G401.6 (cell line): ENCODE measurements around the gene XRCC5.
A peak's percentile ranks its signal among the peaks of the same experiment; 100 is the strongest.
"Not testable (repeated sequence)": the region's sequence is repeated elsewhere in the genome, so short reads cannot be mapped to it uniquely, and the experiment has no call there.

Source experiments
- FAIRE-seq: peaks from 2 replicates; lab custom pipeline; 2012; peaks lifted over from hg19 to GRCh38; lab: Jason Lieb, UNC

XRCC5 gene

DNA sequence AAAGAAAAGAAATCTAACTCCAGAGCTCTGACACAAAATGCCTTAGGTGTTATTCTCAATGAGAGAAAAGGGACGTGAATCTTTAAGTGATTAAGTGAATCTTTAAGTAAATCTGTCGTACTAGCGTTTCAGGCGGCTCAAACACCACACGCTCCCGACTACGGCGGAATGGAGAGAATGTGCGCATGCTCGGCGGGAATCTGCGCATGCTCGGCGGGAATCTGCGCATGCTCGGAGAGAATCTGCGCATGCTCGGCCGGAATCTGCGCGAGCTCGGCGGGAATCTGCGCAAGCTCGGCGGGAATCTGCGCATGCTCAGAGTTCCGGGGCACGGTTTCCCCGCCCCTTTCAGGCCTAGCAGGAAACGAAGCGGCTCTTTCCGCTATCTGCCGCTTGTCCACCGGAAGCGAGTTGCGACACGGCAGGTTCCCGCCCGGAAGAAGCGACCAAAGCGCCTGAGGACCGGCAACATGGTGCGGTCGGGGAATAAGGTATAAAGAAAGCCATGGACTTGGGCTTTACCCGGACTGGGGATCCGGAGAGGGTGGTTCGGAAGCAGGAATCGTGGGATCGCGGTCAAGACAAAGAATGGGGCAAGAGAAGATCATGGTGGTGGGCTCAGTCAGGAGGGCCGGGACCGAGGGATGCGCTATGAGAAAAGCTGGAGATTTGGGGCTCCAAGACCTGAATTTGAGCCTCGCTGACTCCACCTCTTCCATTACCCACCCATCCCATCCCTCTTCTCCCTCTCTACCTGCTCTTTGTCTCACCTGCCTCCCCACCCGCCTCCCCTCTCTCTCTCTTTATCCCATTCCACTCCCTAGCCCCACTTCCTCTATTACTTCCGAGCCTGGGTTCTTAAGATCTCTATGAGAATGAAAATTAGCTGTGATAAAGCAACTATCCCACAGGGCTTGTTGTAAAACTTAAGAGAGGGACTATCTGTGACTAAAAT lies at the start of gene XRCC5:
Gene XRCC5, plus strand, starts transcription at position 382 of the 955 bp plus-strand sequence. Its CDS starts 89 bp downstream, at position 471.
- FAIRE-seq: peak; percentile 95

DNA sequence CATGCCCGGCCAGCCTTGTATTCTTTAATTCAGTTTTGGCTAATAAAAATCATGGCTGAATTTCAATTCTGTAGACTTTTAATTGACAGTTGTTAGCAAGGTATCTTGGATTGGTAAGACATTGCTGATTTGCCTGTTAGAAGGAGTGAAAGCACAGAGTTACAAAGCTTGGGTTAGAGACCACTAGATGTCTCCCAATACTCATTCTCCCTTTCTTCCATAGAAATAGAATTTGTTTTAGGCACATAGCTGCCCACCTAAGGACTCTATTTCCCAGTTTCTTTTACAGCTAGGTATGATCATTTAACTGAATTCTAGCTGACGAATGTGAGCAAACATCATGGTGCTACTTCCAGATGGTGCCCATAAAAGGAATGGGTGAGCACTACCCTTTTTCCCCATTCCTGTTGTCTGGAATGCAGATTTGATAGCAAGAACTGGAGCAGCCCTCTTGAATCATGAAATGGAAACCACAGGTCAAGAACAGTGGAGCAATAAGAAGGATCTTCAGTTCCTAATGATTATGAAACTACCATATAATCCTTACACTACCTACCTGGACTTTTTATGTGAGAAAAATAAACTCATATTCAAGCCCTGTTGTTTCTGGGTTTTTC lies 45.0 kb upstream of the XRCC5 start:
- FAIRE-seq: peak; percentile 90

DNA sequence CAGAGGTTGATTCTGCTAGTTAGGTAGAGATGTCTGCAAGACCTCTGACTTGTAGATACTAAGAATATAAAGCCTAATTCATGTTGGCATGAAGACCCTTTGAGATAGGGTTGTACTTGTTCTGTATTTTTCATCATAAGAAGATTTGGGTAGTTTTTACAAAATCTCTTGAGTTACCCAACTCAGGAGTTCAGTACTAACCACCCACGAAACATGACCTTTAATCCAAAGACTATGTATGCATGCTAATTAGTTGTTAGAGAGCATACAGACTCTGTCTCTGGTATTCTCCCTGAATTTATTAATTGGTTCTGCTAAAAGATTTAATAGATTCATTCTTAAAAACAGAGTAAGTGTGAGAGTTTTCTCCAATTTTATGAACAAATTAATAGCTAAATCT lies 44.5 kb upstream of the XRCC5 start:
- no peak for FAIRE-seq

DNA sequence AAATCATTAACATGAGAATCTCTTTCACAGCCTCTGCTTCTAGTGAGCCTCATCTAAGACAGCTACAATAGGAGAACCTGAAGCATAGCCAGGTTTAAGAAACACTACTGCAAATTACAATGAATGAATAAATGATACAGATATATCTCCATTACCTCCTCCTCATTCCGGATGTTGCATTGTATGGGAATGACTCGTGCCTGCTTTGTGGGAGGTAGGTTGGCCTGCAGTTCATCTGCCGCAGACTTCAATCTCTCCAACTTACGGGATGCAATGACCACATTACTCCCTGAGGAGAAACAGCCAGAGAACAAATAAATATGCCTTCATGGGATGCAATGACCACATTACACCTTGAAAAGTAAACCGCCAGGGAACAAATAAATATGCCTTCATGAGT lies 42.9 kb upstream of the XRCC5 start:
- FAIRE-seq: no peak

DNA sequence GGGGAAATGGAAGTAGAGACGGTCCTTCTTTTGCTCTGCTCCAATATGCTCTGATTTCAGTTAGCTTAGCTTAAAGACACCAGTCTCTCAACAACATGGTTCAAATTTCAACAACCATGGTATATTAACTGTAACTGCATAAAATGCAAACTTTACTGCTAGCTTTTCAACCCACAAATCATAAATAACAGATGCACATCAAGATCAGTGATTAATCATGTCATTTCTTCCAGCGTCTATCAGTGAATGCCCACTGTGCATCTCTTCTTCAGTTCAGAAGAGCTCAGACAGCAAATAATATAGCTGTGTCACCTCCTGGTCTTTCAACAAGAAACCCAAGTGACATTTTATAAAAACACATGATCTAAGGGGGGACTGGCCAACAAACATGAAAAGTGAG lies 40.1 kb upstream of the XRCC5 start:
- FAIRE-seq: no peak

DNA sequence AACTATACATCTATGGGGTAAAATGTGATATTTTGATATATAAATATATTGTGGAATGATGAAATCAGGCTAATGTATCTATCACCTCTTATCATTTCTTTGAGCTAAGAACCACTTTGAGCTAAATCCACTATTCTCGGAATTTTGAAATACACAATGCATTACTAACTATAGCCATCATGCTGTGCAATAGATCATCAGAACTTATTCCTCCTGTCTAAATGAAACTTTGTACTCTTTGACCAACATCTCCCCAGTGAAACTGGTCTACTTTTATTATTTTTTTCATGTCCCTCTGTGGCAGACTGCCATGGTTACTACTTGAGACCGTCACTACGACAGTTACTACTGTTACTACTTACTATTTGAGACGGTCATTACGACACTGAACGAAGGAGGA lies 39.0 kb upstream of the XRCC5 start:
- no peak for FAIRE-seq

DNA sequence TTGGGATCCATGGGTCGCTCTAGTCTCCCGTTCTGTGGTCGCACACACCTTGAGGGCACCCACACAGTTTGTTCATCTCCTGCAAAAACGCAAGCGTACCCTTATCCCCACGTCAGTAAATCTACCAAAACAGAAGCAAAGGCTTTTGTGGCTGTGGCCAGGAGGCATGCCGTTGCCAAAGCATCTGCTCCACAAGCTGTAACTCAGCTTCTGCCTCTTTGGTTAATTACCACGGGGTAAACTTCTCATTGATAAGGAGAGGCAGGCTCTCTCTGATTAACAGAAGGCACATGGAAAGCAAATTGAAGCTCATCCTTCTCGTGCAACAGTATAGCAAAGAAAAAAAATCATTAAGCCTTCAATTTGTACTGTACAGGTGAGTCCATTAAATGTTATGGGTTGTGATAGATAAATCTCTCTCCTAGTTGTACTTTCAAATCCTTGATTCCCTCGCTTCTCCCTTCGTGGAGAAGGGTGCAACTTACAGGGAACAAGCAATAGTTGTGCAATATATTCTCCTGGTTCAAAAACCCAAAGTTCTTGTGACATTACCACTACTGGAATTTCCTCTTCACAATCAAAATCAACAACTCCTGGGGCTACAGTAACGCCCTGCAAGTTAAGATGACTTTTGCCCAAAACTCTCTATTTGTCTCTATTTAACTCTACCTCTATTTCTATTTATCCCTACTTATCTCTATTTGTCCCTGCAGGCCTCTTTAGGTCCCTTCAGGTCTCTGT lies 37.9 kb upstream of the XRCC5 start:
- no peak for FAIRE-seq

DNA sequence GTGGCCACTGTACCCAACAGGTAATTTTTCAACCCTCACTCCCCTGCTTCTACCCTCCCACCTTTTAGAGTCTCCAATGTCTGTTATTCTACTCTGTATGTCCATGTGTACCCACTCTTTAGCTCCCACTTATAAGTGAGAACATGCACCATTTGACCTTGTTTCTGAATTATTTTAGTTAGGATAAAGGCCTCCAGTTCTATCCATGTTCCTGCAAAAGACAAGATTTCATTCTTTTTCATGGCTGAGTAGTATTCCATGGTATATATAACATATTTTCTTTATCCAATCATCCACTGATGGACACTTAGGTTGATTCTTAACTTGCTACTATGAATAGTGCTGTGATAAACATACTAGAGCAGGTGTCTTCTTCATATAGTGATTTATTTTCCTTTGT lies 36.7 kb upstream of the XRCC5 start:
- no peak for FAIRE-seq

DNA sequence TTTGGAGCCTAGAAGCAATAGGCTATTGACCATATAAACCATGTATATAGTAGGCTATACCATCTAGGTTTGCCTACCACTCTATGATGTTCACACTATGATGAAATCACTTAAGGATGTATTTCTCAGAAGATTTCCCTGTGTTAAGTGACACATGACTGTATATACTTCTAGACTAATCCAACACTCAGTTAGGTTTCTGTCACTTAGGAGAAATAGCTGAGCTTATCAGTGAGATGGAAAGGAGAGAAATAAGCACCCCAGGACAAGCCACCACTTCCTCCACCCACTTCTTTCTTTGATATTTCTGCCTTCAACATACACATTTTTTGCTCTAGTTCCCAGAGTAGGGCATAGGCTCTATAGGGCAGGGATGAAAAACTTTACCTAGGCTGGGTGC lies 35.4 kb upstream of the XRCC5 start:
- no peak for FAIRE-seq

DNA sequence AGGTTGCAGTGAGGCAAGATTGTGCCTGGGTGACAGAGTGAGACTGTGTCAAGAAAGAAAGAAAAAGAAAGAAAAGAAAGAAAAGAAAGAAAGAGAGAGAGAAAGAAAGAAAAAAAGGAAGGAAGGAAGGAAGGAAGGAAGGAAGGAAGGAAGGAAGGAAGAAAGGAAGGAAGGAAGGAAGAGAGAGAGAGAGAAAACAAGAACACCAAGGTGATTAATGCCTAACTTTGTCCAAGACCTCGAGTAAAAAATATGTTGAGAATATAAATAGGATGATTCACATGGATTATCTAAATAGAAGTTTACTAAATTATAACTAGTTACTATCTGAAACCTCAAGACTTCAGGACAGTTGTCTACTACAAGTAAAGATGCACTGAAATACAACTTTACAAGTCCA lies 34.8 kb upstream of the XRCC5 start:
- FAIRE-seq: no peak

DNA sequence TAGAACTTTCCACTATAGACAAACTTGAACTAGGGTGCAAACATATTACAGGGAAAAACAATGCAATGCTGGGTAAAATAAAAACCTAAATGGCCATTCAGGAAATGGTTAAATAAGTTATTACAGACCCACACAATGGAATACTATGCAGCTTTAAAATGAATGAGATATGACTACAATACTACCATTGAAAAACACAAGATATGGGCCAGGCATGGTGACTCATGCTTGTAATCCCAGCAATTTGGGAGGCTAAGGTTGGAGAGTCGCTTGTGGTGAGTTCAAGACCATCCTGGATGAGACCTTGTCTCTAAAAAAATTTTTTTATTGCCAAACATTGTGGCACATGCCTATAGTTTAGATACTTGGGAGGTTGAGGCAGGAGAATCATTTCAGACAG lies 34.4 kb upstream of the XRCC5 start:
- no peak for FAIRE-seq

DNA sequence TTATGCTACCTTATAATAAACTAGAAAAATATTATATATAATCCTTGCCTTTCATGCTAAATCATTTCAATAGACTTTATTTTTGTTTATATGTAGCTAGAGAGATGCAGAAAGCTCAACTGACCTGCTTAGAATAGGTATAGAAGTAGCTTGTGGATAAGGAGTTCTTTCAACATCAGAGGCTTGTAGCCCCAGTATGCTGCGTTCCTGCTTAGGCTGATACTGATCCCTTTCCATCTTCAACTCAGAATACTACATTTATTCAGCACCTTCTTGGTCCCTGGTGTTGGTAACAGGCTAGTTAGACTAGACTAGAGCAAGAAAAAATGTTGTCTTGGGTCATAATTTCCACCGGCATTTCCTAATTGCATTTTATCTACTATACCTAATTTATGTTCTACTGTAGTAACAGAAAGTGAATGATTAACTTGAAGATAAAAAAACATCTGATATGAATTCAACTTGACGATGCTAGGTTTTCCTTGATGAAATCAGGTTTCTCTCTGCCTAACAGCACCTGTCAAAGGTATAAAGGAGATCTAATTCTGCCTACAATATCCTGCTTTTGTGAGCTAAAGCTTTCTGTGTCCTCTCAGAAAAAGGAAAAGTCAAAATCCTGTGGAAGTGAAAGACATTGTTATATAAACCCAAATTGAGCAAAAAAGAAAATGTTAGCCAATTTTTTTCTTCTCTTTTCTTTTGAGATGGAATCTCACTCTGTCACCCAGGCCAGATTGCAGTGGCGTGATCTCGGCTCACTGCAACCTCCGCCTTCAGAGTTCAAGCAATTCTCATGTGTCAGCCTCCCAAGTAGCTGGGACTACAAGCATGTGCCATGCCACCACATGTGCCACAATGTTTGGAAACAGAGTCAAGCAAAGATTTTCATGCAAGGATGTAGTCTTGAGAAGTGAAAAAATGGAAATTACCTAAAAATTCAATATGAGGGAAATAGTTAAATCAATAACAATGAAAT lies 33.4 kb upstream of the XRCC5 start:
- FAIRE-seq: no peak

DNA sequence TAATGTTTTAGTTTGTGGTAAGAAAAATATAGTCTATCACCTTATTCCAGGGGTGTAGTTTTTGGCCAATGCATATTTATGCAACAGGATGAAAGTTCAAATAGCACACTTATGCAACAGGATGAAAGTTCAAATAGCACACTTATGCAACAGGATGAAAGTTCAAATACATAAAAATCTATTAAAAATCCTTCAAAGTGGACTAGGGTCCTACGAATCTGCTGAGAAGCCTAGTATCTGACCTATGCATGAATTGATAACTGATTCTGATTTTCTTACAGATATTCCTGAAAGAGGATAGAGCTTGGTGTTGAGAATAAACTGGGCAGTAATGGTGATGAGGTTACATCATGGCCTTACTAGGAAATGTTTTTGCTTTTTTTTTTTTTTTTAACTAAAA lies 30.4 kb upstream of the XRCC5 start:
- FAIRE-seq: no peak

DNA sequence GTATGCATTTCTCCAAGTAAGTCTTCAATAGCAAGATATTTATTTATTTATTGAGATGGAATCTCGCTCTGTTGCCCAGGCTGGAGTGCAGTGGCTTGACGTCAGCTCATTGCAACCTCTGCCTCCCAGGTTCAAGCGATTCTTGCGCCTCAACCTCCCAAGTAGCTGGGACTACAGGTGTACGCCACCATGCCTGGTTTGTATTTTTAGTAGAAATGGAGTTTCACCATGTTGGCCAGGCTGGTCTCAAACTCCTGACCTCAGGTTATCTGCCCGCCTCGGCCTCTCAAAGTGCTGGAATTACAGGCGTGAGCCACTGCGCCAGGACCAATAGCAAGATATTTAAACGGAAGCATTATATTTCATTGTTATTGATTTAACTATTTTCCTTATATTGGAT lies 29.1 kb upstream of the XRCC5 start:
- not testable (repeated sequence) for FAIRE-seq

DNA sequence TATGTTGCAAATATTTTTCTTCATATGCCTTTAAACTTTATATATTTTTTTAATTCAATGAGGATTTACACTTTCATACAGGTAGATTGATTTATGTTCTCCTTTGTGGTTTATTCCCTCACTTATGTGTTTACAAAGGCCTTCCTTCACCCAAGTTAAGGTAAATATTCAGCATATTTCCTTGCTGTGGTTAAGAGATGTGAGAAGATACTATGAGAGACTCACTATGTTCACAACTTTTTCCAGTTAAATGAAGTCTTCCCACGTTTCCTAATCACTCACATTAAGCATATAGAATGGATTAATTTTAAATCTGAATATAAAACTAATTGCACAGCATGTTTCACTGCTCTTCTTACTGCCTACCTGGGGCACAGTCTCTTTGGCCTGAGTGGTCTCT lies 28.1 kb upstream of the XRCC5 start:
- no peak for FAIRE-seq

DNA sequence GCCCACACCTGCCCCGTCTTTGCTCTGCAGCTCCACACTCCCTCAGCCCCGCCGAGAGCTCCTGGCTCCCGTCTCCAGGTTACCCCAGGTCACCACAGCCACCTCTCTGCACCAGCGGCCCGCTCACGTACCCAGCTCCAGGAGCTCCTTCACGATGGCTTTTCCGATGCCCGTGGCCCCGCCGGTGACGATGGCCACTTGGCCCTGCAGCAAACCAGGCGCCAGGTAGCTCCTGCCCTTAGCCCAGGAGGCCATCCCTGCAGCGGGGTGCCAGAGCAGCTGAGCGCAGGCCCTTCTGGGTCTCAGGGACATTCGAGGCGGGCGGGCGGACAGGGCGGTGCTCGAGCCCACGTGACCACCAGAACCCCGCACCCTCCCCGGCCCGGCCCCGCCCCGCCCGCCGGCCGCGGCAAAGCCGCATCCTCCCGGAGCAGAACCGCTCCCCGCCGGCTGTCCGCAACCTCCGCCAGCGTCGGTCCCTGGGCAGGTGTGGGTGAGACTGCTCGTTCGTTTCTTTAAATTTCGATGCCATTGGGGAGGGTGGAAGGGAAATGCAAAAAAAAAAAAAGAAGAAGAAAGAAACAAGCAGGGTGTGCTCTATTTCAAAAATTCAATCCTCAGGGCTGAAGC lies 27.5 kb upstream of the XRCC5 start, which contains the start of the genes PECR and TMEM169:
Gene PECR, minus strand, starts transcription at position 323 of the 630 bp plus-strand sequence. Its CDS starts 68 bp downstream, at position 255.
Gene TMEM169, plus strand, starts transcription at position 433 of the 630 bp plus-strand sequence. CDS start 14,045 bp downstream, outside the sequence.
- FAIRE-seq: no peak

DNA sequence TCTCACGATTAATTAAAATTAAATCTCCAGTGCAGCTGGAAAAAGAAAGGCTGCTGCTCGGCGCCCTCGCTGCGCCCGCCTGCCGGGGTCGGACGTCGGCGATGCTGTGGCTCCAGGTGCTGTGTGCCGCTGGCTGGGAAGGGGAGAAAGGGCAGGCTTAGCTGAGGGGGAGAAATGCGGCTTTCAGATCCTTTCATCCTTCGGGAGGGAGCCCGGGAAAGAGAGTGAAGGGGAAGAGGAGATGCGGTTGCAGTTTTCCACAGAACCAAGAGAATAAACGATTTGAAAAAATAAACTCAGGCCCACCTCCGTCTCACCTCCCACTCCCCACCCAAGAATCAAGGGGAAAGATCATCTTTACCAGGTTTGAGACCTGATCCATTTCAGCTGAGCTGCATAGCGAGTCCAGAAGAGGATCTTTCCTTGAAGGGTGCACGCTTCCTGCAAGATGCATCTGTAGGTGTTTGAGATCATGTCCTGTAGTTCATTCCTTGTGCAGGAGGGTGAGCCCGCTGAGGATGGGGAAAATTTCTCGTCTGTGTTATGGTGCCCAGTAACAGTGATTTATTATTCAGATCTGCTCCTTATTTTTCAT lies 26.9 kb upstream of the XRCC5 start:
- no peak for FAIRE-seq

DNA sequence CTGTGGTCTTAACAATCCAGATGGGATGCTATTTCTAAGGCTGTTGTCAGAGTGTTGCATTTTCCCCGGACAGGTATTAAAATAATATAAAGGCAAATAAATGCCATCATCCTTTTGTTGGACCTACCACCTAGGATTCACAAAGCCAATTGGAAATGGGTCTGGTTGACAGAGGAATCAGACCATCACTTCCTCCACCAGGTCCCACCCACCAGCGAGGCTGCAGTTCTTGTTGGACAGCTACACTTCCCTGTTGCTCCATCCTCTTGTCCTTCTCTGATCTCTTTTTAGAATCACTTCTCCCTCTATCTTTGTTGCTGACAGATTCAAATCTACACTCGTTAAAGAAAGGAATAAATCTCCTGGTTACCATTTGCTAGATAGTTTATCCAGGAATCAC lies 26.3 kb upstream of the XRCC5 start:
- FAIRE-seq: no peak

DNA sequence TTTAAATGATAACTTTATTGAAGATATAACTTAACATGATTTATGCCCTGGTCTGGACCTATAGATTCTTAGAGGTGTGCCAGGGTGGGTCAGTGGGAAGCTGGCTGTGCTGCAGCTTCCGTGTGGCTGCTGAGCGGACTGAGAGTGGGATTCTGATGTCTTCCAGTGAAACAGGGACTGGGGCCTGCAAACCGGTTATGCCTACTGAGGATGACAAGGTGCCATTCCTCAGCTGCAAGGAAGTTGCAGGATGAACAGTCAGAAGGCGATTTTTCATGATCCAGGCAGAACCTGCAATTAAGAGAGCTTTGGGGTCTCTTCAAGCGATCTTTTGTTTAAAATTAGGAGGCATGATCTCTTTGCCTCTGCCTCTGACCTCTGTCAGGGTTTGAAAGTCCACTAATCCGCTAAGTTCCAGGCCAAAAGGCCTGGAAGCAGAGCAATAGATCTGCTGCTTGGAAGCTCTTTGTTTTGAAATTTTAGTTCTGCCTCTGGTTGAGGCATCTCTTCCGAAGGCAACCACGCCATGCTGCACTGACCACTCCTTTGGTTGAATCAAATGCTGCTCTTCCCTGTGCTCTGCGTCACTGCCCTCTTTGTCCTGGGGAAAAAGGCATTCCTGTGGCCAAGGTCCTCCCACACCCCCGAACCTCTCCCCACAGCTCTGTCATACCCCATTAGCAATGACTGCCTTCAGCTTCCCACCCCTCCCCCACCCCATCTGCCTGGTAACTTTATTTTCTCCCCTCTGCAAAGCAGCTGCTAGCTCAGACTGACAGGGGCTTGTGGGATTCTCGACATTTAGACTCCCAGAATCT lies 25.5 kb upstream of the XRCC5 start:
- FAIRE-seq: no peak

DNA sequence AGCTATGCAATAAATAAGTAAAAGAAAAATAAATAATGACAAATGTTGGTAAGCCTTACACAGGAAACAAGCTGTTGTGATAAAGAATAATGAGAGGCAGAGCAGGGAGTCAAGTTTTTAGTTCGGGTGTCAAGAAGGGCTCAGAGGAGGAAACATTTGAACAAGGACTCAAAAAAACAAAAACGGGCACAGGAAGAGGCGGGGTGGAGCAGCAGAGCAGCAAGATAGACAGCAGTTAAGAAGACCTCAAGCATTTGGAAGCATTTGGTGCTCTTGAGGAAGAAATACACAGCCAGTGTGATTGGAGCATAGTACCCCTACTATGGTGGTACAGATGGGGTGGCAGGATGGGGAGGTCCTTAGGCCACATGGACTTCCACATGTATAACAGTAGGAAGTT lies 24.6 kb upstream of the XRCC5 start:
- FAIRE-seq: no peak
